Stimulated activated CD4-positive, alpha-beta T cell treated with anti-CD3 and anti-CD28 coated beads, Interleukin-15, amount 100 ng/mL, for 48 hours (primary cell): ENCODE data around the gene UBE2L3.

ENCODE experiments used
- DNase-seq, 2 donors: peaks; one replicate each; pipeline ENCODE4 v3.0.0-alpha.2; 2020; ENCODE audit warnings: low read depth in 2 of 2

UBE2L3 gene

GRCh38 chr22:21646608-21647590, 79.4 kb downstream of the UBE2L3 start:
- peak; percentile 54 to 66 for DNase-seq

- DNase-seq, result no peak
Observed at GRCh38 chr22:21650280-21650679, 82.8 kb downstream of the UBE2L3 start.

DNA sequence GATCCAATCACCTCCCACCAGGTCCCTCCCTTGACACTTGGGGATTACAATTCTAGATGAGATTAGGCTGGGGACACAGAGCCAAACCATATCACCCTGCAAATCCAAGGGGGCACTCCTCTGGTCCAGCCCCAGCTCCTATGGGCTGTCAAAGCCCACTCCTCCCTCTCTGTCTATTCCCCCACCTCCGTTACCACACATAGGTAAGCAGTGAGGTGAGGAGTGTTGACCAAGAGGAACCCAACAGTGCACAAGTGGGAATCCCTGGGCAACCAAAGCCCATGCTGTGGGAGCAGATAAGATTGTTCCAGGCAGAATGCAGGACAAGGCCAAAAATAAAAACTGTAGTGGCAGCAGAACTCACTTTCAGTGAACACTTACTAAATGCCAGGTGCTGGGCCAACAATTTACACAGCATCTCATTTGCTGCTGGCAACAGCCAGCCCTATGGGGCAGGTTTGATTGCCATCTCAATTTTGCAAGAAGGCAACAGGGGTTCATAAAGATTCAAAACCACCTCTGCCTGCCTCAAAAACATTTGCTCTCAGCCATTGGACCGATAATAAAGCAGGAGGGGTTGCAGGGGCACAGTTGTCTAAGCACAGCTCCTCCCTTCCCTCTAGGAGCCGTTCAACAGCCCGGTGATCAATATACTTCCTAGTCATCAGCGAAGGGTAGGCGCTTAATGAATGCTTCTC, 83.5 kb downstream of the UBE2L3 start:
- DNase-seq, result no peak

- DNase-seq, result no peak
Observed at GRCh38 chr22:21651521-21652009, 84.1 kb downstream of the UBE2L3 start.

DNA sequence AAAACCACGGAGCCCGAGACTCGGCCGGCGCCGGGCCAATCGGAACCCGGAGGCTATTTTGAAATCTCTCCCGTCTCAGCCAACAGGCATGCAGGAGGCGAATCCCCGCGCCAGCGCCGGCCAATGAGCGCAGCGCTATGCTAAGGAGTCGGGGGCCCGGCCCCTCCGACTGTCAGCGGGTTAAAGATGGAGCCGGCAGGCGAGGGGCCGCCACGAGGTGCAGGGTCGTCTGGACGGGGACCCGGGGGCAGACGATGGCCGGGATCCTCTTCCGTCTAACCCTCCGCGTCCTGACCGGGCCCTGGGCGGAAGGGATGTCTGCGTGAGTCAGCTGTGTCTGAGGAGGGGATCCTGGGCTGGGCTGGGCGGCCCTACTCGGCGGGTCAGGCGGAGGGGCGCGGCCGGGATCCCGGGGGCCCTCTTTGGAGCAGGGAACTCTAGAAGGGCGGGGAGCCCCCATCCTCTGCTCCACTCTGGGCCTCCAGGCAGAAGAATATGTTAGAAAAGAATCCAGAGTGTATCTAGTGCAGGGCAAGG, 84.6 kb downstream of the UBE2L3 start:
- DNase-seq, result peak; percentile 85 to 86

DNA sequence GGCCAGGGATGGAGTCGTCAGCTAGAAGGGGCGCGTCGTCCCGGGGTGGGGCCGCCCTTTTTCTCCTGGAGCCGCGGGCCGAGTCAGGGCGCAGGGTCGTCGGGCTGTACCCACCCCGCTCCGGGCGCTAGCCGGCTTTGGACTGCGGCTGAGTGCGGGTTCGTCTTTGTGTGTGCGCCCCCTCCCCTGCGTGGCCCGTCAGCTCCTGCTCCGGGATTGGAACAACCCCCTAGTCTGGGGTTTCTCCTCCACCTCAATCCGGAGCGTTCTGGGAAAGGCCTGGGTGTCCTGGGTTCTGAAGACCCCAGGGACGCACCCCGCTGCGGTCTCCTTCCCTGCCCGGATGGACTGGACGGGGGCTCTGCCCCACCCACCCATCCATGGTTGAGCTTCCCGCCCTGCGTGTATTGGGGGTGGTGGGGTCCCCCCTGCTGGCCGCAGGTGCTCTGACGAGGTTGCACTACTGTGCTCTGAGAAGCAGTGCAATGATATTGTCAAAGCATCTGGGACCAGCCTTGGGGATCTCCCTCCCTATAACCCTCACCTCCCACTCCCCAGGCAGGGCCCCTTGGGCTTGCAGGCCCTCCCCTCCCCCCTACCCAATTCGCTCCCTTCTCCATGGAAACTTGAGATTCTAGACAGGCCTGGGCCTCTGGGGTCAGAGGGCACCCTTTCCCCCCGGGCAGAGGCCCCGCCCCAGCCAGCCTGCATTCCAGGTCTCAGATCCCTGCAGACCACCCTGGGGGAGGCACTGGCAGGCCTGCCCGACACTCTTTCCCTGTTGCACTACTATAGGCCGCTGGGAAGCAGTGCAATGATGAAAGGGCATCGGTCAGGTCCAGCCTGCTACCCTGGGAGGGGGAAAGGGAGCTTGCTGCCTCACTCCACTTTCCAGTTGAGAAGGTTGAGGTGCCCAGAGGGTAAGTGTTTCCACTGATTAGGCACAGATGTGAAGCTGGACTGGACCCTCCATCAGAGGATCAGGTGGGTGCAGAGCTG, 85.3 kb downstream of the UBE2L3 start:
- DNase-seq, result no peak

DNA sequence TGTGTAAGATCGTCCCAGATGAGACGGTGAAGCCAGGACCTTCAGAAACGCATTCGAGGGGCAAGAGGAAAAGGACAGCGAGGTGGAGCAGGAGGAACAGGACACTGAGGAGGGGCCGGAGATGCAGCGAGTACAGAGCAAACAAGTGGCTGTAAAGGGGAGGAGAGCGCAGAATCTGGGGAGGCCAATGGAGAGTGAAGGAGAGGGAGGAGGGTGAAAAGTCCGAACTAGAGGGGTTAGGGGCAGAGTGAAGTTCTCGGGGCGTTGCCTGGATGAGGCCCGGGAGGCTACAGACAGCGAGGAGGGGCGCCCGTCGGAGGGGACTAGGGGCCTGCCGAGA, 89.5 kb downstream of the UBE2L3 start:
- no peak for DNase-seq

DNA sequence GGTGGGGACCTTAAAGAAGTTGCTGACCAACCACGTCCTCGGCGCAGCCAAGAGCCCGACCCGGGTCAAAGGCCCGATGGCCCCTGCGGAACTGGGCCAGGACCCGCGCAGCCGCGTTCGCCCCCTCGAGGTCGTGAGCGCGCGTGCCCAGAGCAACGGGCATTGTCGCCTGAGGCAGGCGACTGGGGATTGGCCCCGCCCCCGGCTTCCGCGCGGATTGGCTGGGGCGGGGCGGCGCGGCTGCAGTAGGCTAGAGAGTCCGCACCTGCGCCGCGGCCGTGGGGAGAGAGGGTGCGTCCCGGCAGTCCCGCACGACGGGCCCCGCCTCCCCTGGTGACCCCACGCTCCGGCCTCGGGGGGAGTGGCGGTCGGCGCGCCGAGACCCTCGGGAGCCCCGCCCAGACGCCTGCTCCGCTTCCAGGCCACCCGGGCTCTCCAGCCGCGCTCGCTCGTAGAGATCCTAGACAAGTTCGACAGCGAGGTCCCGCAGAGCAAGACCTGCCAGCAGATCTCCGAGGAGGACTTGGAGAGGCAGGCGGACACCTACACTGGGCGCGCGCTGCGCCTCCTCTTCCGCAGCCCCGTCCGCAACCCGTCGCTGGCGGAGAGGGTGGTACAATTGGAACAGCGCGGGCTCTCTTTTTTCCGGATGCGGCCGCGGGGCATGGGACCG, 90.0 kb downstream of the UBE2L3 start:
- peak; percentile 51 to 67 for DNase-seq

DNA sequence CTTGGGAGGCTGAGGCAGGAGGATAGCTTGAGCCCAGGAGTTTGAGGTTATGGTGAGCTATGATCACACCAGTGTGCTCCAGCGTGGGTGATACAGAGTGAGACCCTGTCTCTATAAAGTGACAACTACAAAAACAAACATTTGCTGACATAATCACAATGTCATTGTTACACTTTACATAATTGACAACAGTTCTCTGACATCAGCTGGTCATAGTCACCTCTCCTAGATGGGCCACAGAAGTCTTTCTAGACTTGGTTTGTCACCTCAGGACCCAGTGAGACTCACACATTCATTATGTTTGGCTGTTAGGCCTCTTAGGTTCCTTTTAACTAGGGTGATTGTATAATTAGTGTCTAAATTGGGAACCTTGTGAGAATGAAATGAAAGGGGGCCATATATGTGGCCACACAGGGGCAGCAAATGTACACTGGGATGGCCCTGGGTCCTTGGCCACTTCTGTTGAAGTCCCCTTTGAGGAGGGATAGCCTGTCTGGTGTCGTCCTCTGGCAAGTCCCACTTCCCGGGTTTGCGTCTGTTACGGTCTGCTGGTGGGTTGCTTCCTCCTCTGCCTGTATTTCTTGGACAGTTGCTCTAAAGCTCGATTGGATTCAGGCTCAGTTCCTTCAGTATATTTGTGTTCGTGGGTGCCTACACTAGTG, 92.5 kb downstream of the UBE2L3 start:
- no peak for DNase-seq

DNA sequence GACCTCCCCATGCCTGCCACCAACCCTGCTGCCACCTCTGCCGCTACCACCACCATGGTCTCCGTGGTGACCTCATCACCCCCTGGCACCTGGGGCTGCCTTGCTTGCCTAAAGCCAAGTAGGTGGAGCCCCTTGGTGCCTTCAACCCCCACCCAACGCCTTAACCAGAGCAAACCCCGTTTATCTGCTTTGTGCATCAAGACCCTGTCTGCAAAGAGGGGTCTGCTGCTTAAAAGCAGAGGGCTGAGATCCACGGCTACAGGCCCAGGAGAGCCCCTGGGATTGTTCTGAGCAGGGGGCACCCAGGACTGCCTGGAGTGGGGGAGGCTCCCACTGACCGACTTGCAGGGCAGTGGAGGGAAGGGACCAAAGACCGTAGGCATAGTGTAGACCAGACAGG, 93.4 kb downstream of the UBE2L3 start:
- no peak for DNase-seq

GRCh38 chr22:21661991-21662390, 94.5 kb downstream of the UBE2L3 start:
- DNase-seq, result no peak

DNA sequence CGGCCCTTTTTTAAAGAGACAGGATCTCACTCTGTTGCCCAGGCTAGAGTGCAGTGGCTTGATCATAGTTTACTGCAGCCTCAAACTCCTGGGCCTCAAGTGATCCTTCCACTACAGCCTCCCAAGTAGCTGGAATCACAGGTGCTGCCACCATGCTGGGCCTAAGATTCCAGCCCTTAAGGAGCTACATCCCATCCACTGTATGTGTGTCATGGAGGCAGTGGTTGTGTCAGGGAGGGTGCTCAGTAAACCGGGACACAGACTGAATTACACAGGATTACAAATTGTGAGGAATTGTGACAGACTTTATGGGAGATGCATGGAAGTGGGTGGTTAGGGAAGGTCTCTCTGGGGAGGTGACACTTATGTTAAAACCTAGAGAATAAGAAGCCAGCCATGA, 96.2 kb downstream of the UBE2L3 start:
- DNase-seq, result no peak

GRCh38 chr22:21665047-21665851, 97.7 kb downstream of the UBE2L3 start:
- DNase-seq, result no peak

DNA sequence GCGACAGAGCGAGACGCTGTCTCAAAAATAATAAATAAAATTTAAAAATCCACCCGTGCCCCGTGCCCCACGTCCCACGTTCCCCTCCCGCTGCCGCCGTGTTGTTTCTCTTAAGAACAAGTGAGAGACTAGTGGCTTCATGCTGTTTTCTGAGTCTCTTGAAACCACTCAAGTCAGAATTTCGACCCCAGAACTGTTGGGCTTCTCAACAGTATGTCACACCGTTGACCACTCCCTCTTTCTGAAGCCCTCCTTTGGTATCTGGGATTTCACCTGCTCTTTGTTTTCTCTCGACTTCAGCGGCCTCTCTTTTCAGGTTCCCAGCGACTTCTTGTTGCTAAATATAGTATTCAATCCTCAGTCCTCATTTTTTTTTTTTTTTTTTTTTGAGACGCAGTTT, 99.3 kb downstream of the UBE2L3 start:
- no peak for DNase-seq

- DNase-seq, result no peak
Observed at GRCh38 chr22:21669026-21669425, 101.5 kb downstream of the UBE2L3 start.

DNA sequence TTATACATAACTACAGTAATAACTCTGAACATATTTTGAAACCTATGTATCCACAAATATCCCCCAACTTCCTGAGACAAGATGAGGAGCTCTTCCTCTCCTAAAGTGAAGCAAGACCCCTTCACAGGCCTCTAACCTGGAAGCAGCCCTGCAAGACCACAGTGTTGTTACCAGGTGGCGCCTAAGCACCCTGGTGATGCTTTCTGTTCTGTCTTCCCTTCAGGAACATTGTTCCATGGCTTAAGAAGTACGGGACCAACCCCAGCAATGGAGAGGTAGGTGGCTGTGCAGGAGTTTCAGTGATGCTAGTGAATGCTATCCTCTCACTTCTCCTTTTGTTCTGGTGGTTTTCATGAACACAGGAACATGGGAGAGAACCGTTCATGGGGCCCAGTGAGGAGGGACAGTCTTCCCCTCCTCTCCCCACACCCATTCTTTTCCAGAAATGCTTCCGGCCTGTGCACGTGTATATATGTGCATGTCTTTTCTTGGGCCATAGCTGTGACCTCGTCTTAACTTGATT, 104.7 kb downstream of the UBE2L3 start:
- no peak for DNase-seq
